Measurements from ENCODE around the gene A3GALT2.

GRCh38 chr1:33358795-33359503 is 38.1 kb upstream of the A3GALT2 start:
- TF ChIP-seq CTCF (conservative IDR thresholded peaks at IDR 0.05) (no peak), ZFX (IDR thresholded peaks at IDR 0.05) (no peak)
